G401.6 (cell line): ENCODE measurements around the gene KRT80.

ENCODE experiments used
- FAIRE-seq: peaks from 2 replicates; lab custom pipeline; 2012; peaks lifted over from hg19 to GRCh38; lab: Jason Lieb, UNC

KRT80 gene

DNA sequence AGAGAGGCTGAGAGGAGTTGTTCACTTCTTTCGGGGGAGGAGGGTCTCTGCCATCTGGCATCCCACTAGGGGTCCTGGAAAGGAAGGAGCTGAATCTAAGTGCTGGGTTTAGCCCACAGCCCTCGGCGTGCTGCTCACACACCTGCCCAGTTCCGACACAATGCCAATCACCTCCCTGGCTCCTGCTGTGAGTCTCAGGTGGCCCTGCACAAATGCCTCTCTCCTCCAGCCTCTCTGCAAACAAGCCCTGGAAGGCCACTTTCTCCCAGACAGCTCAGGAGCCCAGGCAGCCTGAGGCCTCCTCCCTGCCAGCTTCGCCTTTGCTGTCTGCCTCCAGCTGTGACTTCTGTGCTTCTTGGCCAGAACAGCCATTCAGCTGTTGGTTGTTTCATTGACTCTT lies 61.1 kb downstream of the KRT80 start:
- FAIRE-seq: no peak

DNA sequence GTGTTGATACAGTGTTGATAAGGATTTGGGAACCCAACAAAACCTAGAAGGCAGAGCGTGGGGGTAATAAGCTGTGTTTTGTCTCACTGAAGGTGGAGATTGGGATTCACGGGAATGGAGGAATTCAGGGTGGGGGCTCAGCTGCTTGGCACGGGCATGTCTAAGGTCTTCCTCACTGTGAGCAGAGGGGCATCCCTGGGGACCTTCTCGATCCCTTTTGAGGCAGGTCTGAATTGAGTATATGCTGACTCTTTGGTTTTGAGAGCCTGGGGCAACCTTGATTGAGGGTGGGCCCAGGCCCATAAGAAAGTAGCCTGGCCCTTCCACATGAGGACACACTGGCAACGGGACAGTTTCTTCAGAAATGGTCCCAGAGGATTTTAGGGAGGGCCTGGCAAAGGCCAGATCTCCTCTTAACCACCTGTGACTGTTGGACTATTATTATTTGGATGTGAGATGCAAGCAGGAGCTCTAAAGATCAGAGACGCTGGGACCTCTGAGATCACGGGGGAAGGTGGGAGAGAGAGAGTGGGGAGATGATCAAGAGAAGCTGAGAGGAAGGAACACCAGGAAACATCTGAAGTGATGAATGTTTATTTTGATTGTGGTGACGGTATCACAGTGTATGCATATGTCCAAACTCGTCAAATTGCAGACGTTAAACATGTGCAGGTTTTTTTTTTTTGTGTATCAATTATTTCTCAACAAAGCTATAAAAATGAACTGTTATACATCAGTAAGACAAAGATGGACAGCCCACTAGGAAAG lies 63.9 kb downstream of the KRT80 start:
- no peak for FAIRE-seq

DNA sequence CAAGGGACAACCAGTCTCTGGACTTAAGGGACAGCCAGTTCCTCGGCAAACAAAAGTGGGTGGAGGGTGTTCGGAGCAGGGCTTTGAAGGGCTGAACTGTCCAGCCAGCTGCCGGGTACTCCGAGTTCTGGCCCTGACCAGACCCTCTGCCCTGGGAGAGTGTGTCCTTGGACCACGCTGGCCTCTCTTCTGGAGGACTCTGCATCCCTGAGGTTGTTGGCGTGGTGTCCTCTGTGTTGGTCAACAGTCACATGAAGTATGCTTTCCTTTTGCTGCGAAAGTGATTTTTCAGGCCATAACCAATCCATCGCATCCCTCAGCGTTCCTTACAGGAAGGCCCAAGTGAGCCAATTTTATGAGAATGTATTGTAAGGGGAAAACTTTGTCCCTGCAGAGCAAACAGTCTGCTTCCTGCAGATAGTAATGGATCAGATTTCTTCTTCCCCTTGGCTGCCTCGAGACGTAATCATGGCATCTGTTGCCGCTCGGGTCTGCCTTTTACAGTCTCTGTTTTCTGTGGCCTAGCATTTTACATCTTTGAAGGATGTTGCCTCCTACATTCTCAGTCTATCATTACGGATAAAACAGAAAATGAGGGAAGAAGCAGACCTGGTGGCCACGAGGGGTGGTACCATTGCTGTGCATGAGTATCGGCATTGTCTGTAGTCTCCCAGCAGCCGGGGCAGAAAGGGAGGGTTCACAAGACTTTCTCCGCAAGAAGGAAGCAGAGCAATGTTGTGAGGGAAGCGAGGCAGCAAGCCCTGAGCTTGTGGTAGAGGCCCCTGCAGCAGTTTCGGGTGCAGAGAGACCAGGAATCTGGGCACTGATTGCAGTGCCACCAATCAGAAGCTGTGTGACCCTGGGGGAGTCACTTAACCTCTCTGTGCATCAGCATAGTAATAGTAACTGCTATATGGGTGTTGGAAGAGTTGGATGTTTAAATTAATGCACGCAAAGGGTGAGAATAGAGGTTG lies 64.9 kb downstream of the KRT80 start:
- no peak for FAIRE-seq

DNA sequence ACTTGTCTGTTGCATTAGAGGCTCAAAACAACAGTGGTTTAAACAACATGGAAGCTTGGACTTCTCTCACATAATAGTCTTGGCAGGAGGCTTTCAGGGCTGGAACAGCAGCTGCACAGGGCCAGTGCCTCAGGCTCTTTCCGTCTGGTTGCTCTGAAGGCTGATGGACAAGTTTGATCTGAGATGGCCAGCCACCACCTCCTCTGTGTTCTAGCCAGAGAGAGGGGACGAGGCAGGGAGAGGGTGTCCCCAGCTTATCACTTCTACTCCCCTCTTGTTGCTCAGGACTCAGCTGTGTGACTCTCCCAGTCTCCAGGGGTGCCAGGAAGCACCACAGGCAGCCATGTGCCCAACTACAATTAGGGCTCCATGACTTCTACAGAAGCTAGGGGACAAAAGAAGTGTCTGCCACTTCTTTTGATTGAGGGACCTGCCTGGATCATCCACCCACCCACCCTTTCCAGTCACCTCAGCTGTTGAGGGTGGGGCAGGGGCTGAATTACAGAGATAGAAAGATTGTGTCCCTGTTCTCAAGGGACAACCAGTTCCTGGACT lies 65.7 kb downstream of the KRT80 start:
- FAIRE-seq: no peak

DNA sequence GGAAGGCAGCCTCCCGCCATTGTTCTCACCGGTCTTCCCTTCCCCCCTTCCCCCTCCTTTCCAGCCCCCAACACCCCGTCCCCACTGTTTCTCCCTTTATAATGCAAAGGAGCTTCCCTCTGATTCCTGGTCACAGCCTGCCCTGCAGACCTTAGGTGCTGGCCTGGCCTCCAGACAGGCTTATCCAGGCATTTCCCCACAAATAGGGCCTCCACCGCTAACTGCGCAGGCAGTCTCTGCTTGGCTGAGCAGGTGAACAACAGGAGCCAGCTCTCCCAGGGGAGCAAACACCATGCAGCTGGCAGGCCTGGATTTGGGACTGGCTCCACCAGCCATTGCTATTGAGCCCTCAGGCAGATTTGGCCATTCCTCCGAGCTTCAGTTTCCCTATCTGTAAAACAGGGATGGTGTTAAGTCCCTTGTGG lies 66.3 kb downstream of the KRT80 start:
- no peak for FAIRE-seq

DNA sequence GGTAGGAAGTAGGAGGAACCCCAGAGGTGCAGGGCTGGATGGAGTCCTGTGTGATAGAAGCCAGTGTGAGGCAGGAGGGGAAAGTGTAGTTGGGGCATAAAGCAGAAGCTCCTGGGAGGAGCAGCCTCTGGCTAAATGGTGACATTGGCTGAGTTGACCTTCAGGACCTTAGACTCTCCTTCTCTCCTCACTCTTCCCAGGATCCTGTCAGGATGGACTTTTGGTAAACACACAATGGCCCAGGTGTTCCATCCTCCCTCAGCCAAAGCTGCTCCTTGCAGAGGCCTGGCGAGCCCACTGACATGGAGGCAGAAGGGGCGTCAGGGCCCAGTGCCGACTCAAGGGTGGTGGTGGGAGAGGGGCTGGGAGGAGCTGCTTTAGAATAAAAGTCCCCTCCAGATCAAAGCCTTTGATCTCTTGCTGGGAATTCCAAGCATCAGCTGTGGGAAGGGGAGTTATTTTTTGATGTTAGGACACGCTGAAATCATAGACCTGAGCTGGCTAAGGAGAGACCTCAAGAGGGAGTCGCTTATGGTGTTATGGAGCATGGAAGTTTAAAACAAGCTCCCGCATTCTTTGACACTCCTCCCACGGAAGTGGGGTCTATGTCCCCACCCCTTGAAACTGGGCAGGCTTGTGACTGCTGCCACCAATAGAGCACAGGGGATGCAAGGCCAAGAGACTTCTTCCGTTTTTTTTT lies 68.2 kb downstream of the KRT80 start:
- FAIRE-seq: no peak

DNA sequence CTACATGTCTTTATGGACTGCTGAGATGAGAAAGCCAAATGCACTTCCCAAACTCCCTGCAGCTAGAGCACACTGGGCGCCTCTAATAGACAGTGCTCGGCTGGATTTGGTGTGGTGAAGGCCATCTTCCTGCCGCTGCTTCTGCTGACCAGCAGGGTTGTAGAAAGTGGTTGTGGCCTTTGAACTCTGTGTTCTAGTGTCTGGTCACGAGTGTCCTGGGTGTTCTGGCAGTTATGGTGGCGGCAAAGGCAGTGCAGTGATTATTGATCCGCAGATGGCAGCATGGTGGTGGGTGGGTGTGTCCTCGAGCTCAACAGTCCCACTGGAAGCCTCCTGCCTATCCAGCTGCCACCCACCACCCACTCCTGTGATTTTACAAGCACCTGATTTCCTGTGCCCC lies 68.9 kb downstream of the KRT80 start:
- FAIRE-seq: no peak

DNA sequence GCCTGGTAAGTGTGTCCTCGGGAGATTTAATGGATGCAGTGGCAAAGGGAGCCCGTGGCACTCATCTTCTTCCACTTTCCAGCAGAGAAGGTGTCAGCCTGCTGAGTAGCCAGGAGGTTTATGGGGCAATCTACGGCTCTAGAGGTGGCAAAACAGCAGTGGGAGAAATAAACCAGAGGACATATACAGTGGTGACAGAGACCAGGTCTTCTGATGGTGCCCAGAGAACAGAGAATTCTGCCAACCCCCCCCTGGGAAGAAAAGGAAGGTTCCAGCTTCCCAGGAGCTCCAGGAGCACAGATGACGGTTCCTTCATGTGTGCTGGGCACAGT lies 69.3 kb downstream of the KRT80 start:
- FAIRE-seq: no peak

DNA sequence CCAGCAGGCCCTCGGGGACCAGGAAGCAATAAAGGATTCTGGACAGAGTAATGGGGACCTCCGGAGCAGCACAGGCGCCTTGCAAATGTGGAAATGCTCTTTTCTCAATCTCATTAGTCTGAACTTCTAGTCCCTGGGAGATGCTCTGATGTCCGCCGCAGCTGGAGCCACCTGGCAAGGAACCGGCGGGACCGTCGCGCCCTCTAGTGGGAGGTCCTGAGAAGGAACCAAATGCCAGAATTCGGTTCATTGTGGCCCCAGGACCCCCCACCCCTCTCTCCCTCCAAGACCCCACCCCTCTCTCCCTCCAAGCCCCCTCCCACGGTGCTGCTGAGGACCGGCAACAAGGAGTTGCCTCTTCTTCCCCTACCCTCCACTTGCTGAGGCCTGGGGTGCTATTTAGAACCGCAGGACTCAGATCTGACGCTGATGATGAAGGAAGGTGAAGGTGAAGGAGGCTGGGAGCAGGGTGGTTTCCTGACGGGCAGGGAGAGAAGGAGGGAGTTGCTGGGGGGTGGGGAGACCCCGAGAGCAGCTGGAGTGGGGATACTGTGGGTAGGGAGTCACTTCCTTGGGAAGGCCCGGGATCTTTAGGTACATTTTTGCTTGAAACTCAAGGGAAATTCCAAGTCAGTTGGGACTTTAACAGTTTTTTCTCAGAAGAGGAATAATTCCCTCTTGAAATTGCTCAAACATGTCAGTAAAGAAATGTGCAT lies 69.8 kb downstream of the KRT80 start:
- FAIRE-seq: no peak

DNA sequence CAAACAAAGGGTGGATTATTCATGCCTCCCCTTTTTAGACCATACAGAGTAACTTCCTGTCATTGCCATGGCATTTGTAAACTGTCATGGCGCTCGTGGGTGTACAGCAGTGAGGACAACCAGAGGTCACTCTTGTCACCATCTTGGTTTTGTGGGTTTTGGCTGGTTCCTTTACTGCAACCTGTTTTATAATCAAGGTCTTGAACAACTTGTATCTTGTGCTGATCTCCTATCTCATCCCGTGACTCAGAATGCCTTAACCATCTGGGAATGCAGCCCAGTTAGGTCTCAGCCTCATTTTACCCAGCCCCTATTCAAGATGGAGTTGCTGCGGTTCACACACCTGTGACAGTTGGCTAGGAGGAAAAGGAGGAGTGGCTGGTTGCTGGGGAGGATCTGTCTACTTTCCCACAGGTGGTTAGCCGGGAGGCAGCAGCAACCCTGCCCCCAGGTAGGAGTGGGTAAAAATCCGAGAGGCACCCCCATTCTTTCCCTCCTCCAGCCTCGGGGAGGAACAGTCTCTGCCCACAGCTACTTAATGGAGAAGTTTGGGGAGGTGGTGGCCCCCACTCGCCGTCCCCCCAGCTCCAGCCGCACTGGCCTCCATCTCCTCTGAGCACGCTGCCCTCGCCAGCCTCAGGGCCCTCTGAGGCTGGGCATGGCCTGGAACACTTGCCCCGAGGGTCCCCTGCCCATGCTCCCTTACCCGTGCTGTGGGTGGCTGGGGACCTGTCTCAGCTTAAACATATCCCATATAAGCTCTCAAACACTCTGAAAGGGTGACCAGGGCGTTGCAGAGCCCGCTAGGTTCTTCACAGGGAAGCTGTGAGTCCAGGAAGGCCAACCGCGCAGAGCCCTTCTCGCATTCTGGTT lies 70.6 kb downstream of the KRT80 start:
- no peak for FAIRE-seq

DNA sequence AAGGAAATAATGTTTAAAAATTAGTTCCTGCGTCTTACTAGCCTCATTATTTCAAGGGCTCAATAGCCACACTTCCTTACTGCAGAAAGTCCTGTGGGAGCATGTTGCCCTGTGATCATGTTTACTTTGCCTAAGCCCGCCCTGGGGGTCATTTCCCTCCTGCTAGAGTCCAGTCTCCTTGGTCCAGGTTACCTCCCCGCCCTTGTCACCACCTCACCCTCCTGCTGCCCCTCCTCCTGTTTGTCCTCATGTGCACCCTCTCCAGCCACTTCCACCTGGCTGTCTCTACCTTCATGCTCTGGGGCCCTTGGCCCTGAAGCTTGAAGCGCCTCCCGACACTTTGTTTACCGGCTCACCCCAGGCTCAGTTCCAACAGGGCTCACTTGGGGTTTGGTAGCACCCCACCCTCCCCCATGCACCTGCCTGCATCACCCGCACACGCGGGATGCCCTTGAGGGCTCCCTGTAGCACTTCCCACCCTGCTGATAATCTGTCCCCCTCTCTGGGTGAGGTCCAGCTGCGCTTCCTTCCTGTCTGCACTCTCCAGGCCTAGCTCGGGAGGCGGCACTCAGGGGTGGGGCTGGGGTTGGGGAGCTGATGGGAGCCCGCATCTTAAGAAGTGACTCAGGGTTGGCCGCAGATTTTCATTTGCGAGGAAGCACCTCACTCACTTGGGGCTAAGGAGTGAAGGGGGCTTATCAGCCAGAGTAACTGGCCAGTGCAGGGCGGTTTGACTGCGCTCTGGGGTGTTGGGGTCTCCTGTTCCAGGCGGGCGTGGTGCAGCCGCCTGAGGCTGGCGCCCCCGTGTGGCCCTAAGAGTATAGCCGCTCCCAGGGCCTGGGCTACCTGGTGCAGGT lies 72.2 kb downstream of the KRT80 start:
- FAIRE-seq: no peak
